Thyroid gland (tissue), 4 donors: ENCODE results near the gene CMSS1. TPM values are rescaled to one million over a fixed set of nuclear protein-coding genes. Genes with fewer than 3 reads are reported as not detected.
"Not testable (repeated sequence)": the region's sequence is repeated elsewhere in the genome, so short reads cannot be mapped to it uniquely, and the experiment has no call there.

Experiments
- DNase-seq, 2 donors: peaks; one replicate each; pipeline ENCODE4 v3.0.0-alpha.2; 2019
- H3K27ac ChIP-seq, 3 donors: fragments of 200-600 bp; sonication (generic); 1 replicate in 2 of 3; 2 replicates in 1 of 3; pipeline ENCODE4 v1.5.1; 2016 to 2019; ENCODE audit warnings: mild to moderate bottlenecking in 1 of 3, moderate library complexity in 1 of 3
- H3K27me3 ChIP-seq: fragments of 200-600 bp; sonication (generic); one replicate; pipeline ENCODE4 v1.5.1; 2019
- H3K36me3 ChIP-seq, 2 donors: fragments of 200-600 bp; sonication (generic); one replicate each; pipeline ENCODE4 v1.5.1; 2016 to 2019
- H3K4me1 ChIP-seq, 2 donors: fragments of 200-600 bp; sonication (generic); one replicate each; pipeline ENCODE4 v1.5.1; 2017 to 2019
- H3K4me3 ChIP-seq, 3 donors: fragments of 200-600 bp; sonication (generic); replicated peaks in 1 of 3; 1 replicate in 2 of 3; 2 replicates in 1 of 3; pipeline ENCODE4 v1.5.1; 2016; ENCODE audit warnings: mild to moderate bottlenecking in 1 of 3
- H3K9me3 ChIP-seq: fragments of 200-600 bp; sonication (generic); one replicate; pipeline ENCODE4 v1.5.1; 2017
- CTCF ChIP-seq, 6 experiments: fragments of 200-600 bp in 3 of 6; fragments of 450-650 bp in 3 of 6; sonication (generic) in 3 of 6; IDR thresholded peaks; one replicate each; pipeline ENCODE4 v1.5.1; 2016 to 2019; ENCODE audit warnings: antibody characterized with exemption in 6 of 6, mild to moderate bottlenecking in 2 of 6, inconsistent platforms in 1 of 6, moderate library complexity in 1 of 6
- POLR2A ChIP-seq, 2 donors: fragments of 450-650 bp; IDR thresholded peaks; one replicate each; pipeline ENCODE4 v1.6.1; 2017; ENCODE audit warnings: antibody characterized with exemption in 2 of 2, mild to moderate bottlenecking in 2 of 2, moderate library complexity in 1 of 2
- WGBS, 2 donors: methylation state at CpG; one replicate each; pipeline ENCODE4 v1.1.5; 2017; 5-methylcytosine and 5-hydroxymethylcytosine counted together
- intact Hi-C: fragments of 100-400 bp; cut with DNase I; formaldehyde crosslinking; loops from one replicate; pipeline ENCODE4 v1.15.1; 2023
- microRNA-seq: library from miRNA; unstranded; fragments of <30 nt; microRNA quantifications from one replicate; pipeline ENCODE4, GENCODE V29; 2016
- small RNA-seq: library from RNA; depleted of rRNA; stranded (forward); fragments of <200 nt; gene quantifications from one replicate; pipeline ENCODE3, GENCODE V24; 2016
- total RNA-seq, 4 donors: library from RNA; depleted of rRNA; stranded (reverse); fragments of >200 nt; gene quantifications; one replicate each; pipeline ENCODE4 v1.2.3, GENCODE V29; 2016

The CMSS1 gene
- total RNA-seq, 4 donors from 2014 or later: 7.7 to 15.0 (median 12.9) TPM

GRCh38 chr3:100228247-100228646 lies 410.6 kb downstream of the CMSS1 start:
- no peak for DNase-seq
- intact Hi-C loops: no loop called here
- H3K36me3 ChIP-seq: no peaks in the 10 kb centered on the region
- TF ChIP-seq POLR2A (IDR thresholded peaks at IDR 0.05) (no peak), CTCF (IDR thresholded peaks at IDR 0.05) (no peak)
- no peaks in the 10 kb centered on the region for H3K27me3 ChIP-seq
- H3K4me1 ChIP-seq: no peaks in the 10 kb centered on the region
- no peaks in the 10 kb centered on the region for H3K9me3 ChIP-seq
- 86 to 89% methylated on average over 1 of the region's 1 CpG for WGBS, 2 donors
- no peak overlapping the region for H3K27ac ChIP-seq
- H3K4me3 ChIP-seq: no peak overlapping the region

DNA sequence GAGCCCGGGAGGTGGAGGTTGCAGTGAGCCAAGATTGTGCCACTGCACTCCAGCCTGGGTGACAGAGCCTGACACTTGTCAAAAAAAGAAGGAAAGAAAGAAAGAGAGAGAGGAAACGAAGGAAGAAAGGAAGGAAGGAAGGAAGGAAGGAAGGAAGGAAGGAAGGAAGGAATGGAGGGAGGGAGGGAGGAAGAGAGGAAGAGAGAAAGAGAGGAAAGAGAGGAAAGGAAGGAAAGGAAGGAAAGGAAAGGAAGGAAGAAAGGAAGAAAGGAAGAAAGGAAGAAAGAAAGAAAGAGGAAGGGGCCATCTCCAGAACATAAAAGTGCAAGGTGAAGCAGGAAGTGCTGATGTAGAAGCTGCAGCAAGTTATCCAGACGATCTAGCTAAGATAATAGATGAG lies 411.5 kb downstream of the CMSS1 start:
- H3K27me3 ChIP-seq, H3K4me3 ChIP-seq, intact Hi-C loops, H3K27ac ChIP-seq, DNase-seq, H3K36me3 ChIP-seq, H3K4me1 ChIP-seq, H3K9me3 ChIP-seq: not testable (repeated sequence)
- 81% methylated on average over 3 of the region's 3 CpGs for WGBS, 2 donors

DNA sequence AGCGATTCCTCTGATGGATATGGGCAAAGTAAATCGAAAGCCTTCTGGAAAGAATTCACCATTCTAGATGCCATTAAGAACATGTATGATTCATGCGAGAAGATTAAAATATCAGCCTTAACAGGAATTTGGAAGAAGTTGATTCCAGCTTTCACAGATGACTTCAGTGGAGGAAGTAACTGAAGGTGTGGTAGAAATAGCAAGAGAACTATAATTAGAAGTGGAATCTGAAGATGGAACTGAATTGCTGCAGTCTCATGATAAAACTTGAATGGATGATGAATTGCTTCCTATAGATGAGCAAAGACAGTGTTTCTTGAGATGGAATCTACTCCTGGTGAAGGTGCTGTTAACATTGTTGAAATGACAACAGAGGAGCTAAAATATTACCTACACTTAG lies 413.0 kb downstream of the CMSS1 start:
- DNase-seq: no peak
- H3K27ac ChIP-seq: no peak overlapping the region
- H3K4me1 ChIP-seq: no peaks in the 10 kb centered on the region
- H3K4me3 ChIP-seq: no peak overlapping the region
- intact Hi-C loops: no loop called here
- no peaks in the 10 kb centered on the region for H3K36me3 ChIP-seq
- H3K27me3 ChIP-seq: no peaks in the 10 kb centered on the region
- WGBS, 2 donors: 94 to 96% methylated on average over 3 of the region's 3 CpGs
- H3K9me3 ChIP-seq: no peaks in the 10 kb centered on the region
- no peak for TF ChIP-seq POLR2A (IDR thresholded peaks at IDR 0.05)
- no peak for TF ChIP-seq CTCF (IDR thresholded peaks at IDR 0.05)

Small RNA genes within 50 kb of the gene (microRNA-seq; reads per million reads assigned to microRNA genes)
- gene MIR3921: not detected

Small RNA genes within 50 kb of the gene (small RNA-seq; reads per million reads assigned to genes)
- gene MIR3921: not detected

Other genes with a start within 250 kb of the CMSS1 start
- 100 to 1,000 TPM in 2 of 4 donors, 10 to 100 TPM in 2; 65.6 to 156 (median 95.6) TPM for gene COL8A1, start 179.3 kb upstream of the CMSS1 start, total RNA-seq